GM12801 (cell line): Measurements from ENCODE around the gene FAM117B.

Experiments used
- CTCF ChIP-seq: IDR thresholded peaks from one replicate; pipeline ENCODE4 v1.5.1; 2011; ENCODE audit warnings: control low read depth; ENCODE audit not compliant: insufficient read length; ENCODE audit errors: extremely low read depth

FAM117B gene

DNA sequence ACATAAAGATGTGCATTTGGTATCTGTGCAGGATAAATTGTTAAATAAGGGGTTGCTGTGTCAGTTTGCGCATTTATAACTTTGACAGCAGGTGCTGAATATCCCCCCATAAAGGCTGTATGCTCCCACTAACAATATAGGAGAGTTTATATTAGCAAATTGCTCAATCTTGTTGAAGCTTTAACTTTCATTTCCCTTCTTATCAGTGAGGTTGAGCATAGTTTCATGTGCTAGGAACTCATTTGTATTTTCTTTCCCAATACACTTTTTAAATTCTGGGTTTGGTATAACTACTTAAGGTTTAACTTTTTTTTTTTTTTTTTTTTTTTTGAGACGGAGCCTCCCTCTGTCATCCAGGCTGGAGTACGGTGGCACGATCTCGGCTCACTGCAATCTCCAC, 89.0 kb downstream of the FAM117B start:
- TF ChIP-seq CTCF = no peak

- TF ChIP-seq CTCF = no peak
These were observed 91.3 kb downstream of the FAM117B start for GRCh38 chr2:202726070-202726469.

DNA sequence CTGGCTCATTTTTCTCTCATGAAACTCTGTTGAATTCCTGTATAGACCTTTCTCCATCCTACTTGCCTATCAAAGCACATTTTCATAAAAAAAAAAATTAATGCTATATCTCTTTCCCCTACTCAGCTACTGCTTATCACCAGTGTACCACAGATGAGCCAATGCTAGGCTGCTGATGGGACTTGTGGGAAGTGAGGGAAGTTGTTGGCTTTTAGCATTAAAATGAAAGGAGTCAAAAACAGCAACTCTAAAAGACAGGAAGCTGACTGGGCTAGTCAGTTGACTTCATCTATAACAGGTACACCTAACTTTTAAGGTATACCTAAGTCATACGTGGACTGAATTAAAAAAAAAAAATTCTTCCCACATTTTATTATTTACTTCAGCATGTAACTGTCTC, 102.1 kb downstream of the FAM117B start:
- TF ChIP-seq CTCF = no peak

DNA sequence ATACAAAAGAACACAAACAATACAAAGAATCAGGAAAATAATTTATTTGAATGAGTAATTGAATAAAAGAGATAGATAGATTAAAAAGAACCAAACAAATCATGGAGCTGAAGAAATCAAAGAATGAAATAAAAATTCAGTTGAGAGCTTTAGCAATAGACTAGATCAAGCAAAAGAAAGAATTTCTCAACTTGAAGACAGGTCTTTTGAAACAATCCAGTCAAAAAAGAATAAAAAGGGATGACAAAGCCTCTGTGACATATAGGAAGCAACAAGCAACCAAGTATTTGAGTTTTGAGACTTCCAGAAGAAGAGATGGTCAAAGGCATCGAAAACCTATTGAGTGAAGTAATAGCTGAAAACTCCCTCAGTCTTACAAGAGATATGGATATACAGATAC, 108.8 kb downstream of the FAM117B start:
- TF ChIP-seq CTCF = no peak

- no peak for TF ChIP-seq CTCF
These were observed 114.7 kb downstream of the FAM117B start for GRCh38 chr2:202749477-202749876.

GRCh38 chr2:202750763-202751427, 116.1 kb downstream of the FAM117B start:
- no peak for TF ChIP-seq CTCF

GRCh38 chr2:202752071-202752470, 117.3 kb downstream of the FAM117B start:
- TF ChIP-seq CTCF = no peak
